ENCODE measurements around the gene ULBP3. TPM values are rescaled to one million over a fixed set of nuclear protein-coding genes. Genes with fewer than 3 reads are reported as not detected.
"Not testable (repeated sequence)": the region's sequence is repeated elsewhere in the genome, so short reads cannot be mapped to it uniquely, and the experiment has no call there.

The ULBP3 gene
- total and polyA plus RNA-seq, 4 donors = 5.2 to 6.9 (median 5.6) TPM

GRCh38 chr6:150065083-150065482 lies 3.8 kb downstream of the ULBP3 start:
- DNase-seq (ENCODE audit: low read depth in 4 of 6, low spot score in 6 of 6) = no peak
- 86% methylated on average over 2 of the region's 2 CpGs for WGBS (ENCODE audit: insufficient coverage)
- Histone ChIP-seq H3K36me3 (ENCODE audit: control insufficient read depth, insufficient read depth, low read length) (peaks cover 15% of the 10 kb centered on the region), H3K27ac (ENCODE audit: low read depth, low read length) (no peak overlapping the region), H3K27me3 (ENCODE audit: control insufficient read depth, insufficient read depth, low read length) (peaks cover 3% of the 10 kb centered on the region), H3K9me3 (ENCODE audit: control insufficient read depth, insufficient read depth, low read length) (no peaks in the 10 kb centered on the region), H3K4me1 (ENCODE audit: control insufficient read depth, insufficient read depth, low read length) (peaks cover 24% of the 10 kb centered on the region), H3K4me3 (ENCODE audit: low read depth, low read length) (no peak overlapping the region)

DNA sequence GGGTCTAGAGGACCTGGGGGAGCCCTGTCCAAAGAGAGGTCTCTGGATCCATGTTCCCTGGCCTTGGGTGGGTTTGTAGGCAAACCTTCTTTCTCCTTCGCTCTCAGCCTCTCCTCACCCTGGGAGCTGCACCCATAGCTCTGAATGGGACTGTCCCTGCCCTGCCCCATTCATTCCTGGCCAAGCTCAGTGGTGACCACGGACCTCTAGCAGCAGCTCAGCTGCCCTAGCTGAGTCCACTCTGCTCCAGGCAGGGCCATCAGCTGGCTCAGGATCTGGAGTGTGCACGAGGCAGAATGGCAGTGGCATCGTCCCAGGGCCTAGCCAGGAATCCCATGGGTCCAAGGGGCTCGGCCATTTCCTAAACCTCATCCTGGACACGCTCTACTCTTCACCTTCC lies 5.3 kb downstream of the ULBP3 start:
- DNase-seq (ENCODE audit: low read depth in 4 of 6, low spot score in 6 of 6) = no peak
- Histone ChIP-seq H3K27ac (ENCODE audit: low read depth, low read length) (no peak overlapping the region), H3K9me3 (ENCODE audit: control insufficient read depth, insufficient read depth, low read length) (no peaks in the 10 kb centered on the region), H3K4me1 (ENCODE audit: control insufficient read depth, insufficient read depth, low read length) (peaks cover 10% of the 10 kb centered on the region), H3K36me3 (ENCODE audit: control insufficient read depth, insufficient read depth, low read length) (peaks cover 15% of the 10 kb centered on the region), H3K4me3 (ENCODE audit: low read depth, low read length) (no peak overlapping the region), H3K27me3 (ENCODE audit: control insufficient read depth, insufficient read depth, low read length) (peaks cover 2% of the 10 kb centered on the region)
- WGBS (ENCODE audit: insufficient coverage) = 90% methylated on average over 6 of the region's 6 CpGs

GRCh38 chr6:150059973-150060372 lies 8.9 kb downstream of the ULBP3 start:
- WGBS (ENCODE audit: insufficient coverage) = 92% methylated on average over 4 of the region's 7 CpGs
- DNase-seq (ENCODE audit: low read depth in 4 of 6, low spot score in 6 of 6) = not testable (repeated sequence)

GRCh38 chr6:150058986-150059385 lies 9.9 kb downstream of the ULBP3 start:
- WGBS (ENCODE audit: insufficient coverage) = 92% methylated on average over 6 of the region's 6 CpGs
- Histone ChIP-seq H3K36me3 (ENCODE audit: control insufficient read depth, insufficient read depth, low read length) (peaks cover 8% of the 10 kb centered on the region), H3K9me3 (ENCODE audit: control insufficient read depth, insufficient read depth, low read length) (no peaks in the 10 kb centered on the region), H3K4me3 (ENCODE audit: low read depth, low read length) (no peak overlapping the region), H3K4me1 (ENCODE audit: control insufficient read depth, insufficient read depth, low read length) (no peaks in the 10 kb centered on the region), H3K27me3 (ENCODE audit: control insufficient read depth, insufficient read depth, low read length) (peaks cover 5% of the 10 kb centered on the region), H3K27ac (ENCODE audit: low read depth, low read length) (no peak overlapping the region)
- no peak for DNase-seq (ENCODE audit: low read depth in 4 of 6, low spot score in 6 of 6)

More at GRCh38 chr6:150059973-150060372, 8.9 kb downstream of the ULBP3 start:
- H3K4me3 ChIP-seq (ENCODE audit: low read depth, low read length); H3K9me3 ChIP-seq (ENCODE audit: control insufficient read depth, insufficient read depth, low read length); H3K27ac ChIP-seq (ENCODE audit: low read depth, low read length); H3K27me3 ChIP-seq (ENCODE audit: control insufficient read depth, insufficient read depth, low read length); H3K4me1 ChIP-seq (ENCODE audit: control insufficient read depth, insufficient read depth, low read length): not testable (repeated sequence)
- H3K36me3 ChIP-seq (ENCODE audit: control insufficient read depth, insufficient read depth, low read length) = peaks cover 13% of the 10 kb centered on the region

DNA sequence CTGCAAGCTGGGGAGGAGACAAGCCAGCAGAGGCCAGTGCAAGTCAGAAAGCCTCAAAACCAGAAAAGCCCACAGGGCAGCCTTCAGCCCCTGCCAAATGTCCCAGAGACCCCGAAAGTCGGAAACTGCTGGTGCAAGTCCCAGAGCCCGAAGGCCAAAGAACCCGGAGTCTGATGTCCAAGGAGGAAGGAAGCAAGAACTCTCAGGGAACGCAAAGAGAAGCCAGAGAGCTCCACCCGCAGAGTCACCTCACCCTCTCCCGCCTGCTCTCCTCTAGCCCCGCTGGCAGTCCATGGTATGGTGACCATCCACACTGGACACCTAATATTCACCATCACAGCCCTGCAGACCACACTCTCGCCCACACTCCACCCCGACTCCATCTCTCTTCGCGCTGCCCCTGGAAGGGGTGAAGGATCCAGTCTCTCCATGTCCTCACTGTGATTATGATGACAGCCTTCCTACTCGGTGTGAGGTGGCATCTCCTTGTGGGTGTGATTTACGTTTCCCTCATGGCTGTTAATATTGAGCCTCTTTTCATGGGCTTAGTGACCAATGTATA lies 10.6 kb downstream of the ULBP3 start:
- no peak for DNase-seq (ENCODE audit: low read depth in 4 of 6, low spot score in 6 of 6)
- no peaks in the 10 kb centered on the region for H3K4me1 ChIP-seq (ENCODE audit: control insufficient read depth, insufficient read depth, low read length)
- H3K4me3 ChIP-seq (ENCODE audit: low read depth, low read length) = no peak overlapping the region
- WGBS (ENCODE audit: insufficient coverage) = 96% methylated on average over 6 of the region's 14 CpGs
- no peak overlapping the region for H3K27ac ChIP-seq (ENCODE audit: low read depth, low read length)
- peaks cover 2% of the 10 kb centered on the region for H3K36me3 ChIP-seq (ENCODE audit: control insufficient read depth, insufficient read depth, low read length)
- no peaks in the 10 kb centered on the region for H3K9me3 ChIP-seq (ENCODE audit: control insufficient read depth, insufficient read depth, low read length)
- H3K27me3 ChIP-seq (ENCODE audit: control insufficient read depth, insufficient read depth, low read length) = peaks cover 8% of the 10 kb centered on the region

GRCh38 chr6:150057501-150057951 lies 11.4 kb downstream of the ULBP3 start:
- Histone ChIP-seq H3K4me3 (ENCODE audit: low read depth, low read length) (no peak overlapping the region), H3K27ac (ENCODE audit: low read depth, low read length) (no peak overlapping the region), H3K4me1 (ENCODE audit: control insufficient read depth, insufficient read depth, low read length) (no peaks in the 10 kb centered on the region), H3K36me3 (ENCODE audit: control insufficient read depth, insufficient read depth, low read length) (peaks cover 2% of the 10 kb centered on the region), H3K9me3 (ENCODE audit: control insufficient read depth, insufficient read depth, low read length) (no peaks in the 10 kb centered on the region), H3K27me3 (ENCODE audit: control insufficient read depth, insufficient read depth, low read length) (peaks cover 8% of the 10 kb centered on the region)
- WGBS (ENCODE audit: insufficient coverage) = 83% methylated on average over 26 of the region's 29 CpGs
- no peak for DNase-seq (ENCODE audit: low read depth in 4 of 6, low spot score in 6 of 6)

DNA sequence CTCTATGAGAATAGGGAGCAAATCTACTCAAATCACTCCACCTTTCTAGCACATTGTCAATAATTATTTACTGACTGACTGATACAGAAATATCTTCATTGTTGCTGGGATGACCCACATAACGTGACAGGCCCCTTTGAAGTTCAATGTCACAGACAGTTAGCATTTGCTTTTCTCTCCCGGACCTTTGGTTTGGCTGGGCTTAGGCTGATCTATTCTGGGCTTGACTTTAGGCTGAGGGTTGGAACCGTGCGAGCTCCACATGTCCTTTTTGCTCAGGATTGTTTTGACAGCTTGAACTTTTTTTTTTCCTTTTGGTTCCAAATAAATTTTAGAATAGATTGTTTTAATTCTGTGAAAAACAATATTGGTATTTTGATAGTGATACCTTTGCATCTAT lies 12.0 kb downstream of the ULBP3 start:
- H3K27me3 ChIP-seq (ENCODE audit: control insufficient read depth, insufficient read depth, low read length) = peaks cover 8% of the 10 kb centered on the region
- no peak overlapping the region for H3K4me3 ChIP-seq (ENCODE audit: low read depth, low read length)
- H3K27ac ChIP-seq (ENCODE audit: low read depth, low read length) = no peak overlapping the region
- no peaks in the 10 kb centered on the region for H3K9me3 ChIP-seq (ENCODE audit: control insufficient read depth, insufficient read depth, low read length)
- WGBS (ENCODE audit: insufficient coverage) = 54% methylated on average over 4 of the region's 4 CpGs
- H3K36me3 ChIP-seq (ENCODE audit: control insufficient read depth, insufficient read depth, low read length) = peaks cover 2% of the 10 kb centered on the region
- no peaks in the 10 kb centered on the region for H3K4me1 ChIP-seq (ENCODE audit: control insufficient read depth, insufficient read depth, low read length)
- no peak for DNase-seq (ENCODE audit: low read depth in 4 of 6, low spot score in 6 of 6)

GRCh38 chr6:150056156-150056555 lies 12.8 kb downstream of the ULBP3 start:
- Histone ChIP-seq H3K9me3 (ENCODE audit: control insufficient read depth, insufficient read depth, low read length) (no peaks in the 10 kb centered on the region), H3K36me3 (ENCODE audit: control insufficient read depth, insufficient read depth, low read length) (peaks cover 2% of the 10 kb centered on the region), H3K4me3 (ENCODE audit: low read depth, low read length) (no peak overlapping the region), H3K4me1 (ENCODE audit: control insufficient read depth, insufficient read depth, low read length) (no peaks in the 10 kb centered on the region), H3K27ac (ENCODE audit: low read depth, low read length) (no peak overlapping the region), H3K27me3 (ENCODE audit: control insufficient read depth, insufficient read depth, low read length) (peaks cover 8% of the 10 kb centered on the region)
- WGBS (ENCODE audit: insufficient coverage) = 72% methylated on average over 12 of the region's 12 CpGs
- no peak for DNase-seq (ENCODE audit: low read depth in 4 of 6, low spot score in 6 of 6)

DNA sequence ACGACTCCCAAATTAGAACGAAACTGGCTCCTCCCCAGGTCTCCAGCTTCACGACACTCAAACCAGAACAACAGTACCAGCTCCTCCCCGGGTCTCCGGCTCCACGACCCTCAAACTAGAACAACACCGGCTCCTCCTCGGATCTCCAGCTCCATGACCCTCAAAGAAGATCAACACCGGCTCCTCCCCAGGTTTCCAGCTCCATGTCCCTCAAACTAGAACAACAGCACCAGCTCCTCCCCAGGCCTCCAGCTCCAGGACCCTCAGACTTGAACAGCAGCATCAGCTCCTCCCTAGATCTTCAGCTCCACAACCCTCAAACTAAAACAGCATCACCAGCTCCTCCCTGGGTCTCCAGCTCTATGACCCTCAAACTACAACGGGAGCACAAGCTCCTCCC lies 13.8 kb downstream of the ULBP3 start:
- H3K27me3 ChIP-seq (ENCODE audit: control insufficient read depth, insufficient read depth, low read length) = peaks cover 8% of the 10 kb centered on the region
- no peaks in the 10 kb centered on the region for H3K4me1 ChIP-seq (ENCODE audit: control insufficient read depth, insufficient read depth, low read length)

DNA sequence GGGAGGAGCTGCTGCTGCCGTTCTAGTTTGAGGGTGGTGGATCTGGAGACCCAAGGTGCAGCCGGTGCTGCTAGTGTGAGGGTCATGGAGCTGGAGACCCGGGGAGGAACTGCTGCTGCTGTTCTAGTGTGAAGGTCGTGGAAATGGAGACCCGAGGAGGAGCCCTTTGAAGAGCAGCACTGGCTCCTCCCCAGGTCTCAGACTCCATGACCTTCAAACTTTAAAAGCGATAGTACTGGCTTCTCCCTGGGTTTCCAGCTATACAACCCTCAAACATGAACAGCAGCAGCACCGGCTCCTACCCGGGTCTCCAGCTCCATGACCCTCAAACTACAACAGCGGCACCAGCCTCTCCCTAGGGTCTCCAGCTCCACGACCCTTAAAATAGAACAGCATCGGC lies 15.5 kb downstream of the ULBP3 start:
- Histone ChIP-seq H3K27ac (ENCODE audit: low read depth, low read length) (no peak overlapping the region), H3K36me3 (ENCODE audit: control insufficient read depth, insufficient read depth, low read length) (peaks cover 2% of the 10 kb centered on the region), H3K4me1 (ENCODE audit: control insufficient read depth, insufficient read depth, low read length) (no peaks in the 10 kb centered on the region), H3K27me3 (ENCODE audit: control insufficient read depth, insufficient read depth, low read length) (peaks cover 8% of the 10 kb centered on the region), H3K4me3 (ENCODE audit: low read depth, low read length) (no peak overlapping the region), H3K9me3 (ENCODE audit: control insufficient read depth, insufficient read depth, low read length) (no peaks in the 10 kb centered on the region)
- no peak for DNase-seq (ENCODE audit: low read depth in 4 of 6, low spot score in 6 of 6)
- WGBS (ENCODE audit: insufficient coverage) = 95% methylated on average over 11 of the region's 11 CpGs

More for the DNA sequence above, 13.8 kb downstream of the ULBP3 start:
- Histone ChIP-seq H3K4me3 (ENCODE audit: low read depth, low read length) (no peak overlapping the region), H3K9me3 (ENCODE audit: control insufficient read depth, insufficient read depth, low read length) (no peaks in the 10 kb centered on the region), H3K27ac (ENCODE audit: low read depth, low read length) (no peak overlapping the region), H3K36me3 (ENCODE audit: control insufficient read depth, insufficient read depth, low read length) (peaks cover 2% of the 10 kb centered on the region)
- no peak for DNase-seq (ENCODE audit: low read depth in 4 of 6, low spot score in 6 of 6)
- WGBS (ENCODE audit: insufficient coverage) = 85% methylated on average over 10 of the region's 10 CpGs

All from spinal cord (tissue), 10 donors.